Stomach (tissue), 4 donors: ENCODE measurements around the gene SIGLEC7.

Experiments used
- POLR2A ChIP-seq, 4 donors: fragments of 450-650 bp; IDR thresholded peaks; one replicate each; pipeline ENCODE4 v1.6.1; 2016; ENCODE audit warnings: antibody characterized with exemption in 4 of 4, control low read depth in 2 of 4, mild to moderate bottlenecking in 1 of 4, moderate library complexity in 1 of 4
- TF ChIP-seq, protein P1 (sequence below), 7 experiments: fragments of 450-650 bp in 4 of 7; fragments of 200-600 bp in 3 of 7; sonication (generic) in 3 of 7; IDR thresholded peaks; one replicate each; pipeline ENCODE4 v1.5.1; 2016 to 2019; ENCODE audit warnings: antibody characterized with exemption in 7 of 7, control low read depth in 2 of 7, mild to moderate bottlenecking in 1 of 7

DNA sequence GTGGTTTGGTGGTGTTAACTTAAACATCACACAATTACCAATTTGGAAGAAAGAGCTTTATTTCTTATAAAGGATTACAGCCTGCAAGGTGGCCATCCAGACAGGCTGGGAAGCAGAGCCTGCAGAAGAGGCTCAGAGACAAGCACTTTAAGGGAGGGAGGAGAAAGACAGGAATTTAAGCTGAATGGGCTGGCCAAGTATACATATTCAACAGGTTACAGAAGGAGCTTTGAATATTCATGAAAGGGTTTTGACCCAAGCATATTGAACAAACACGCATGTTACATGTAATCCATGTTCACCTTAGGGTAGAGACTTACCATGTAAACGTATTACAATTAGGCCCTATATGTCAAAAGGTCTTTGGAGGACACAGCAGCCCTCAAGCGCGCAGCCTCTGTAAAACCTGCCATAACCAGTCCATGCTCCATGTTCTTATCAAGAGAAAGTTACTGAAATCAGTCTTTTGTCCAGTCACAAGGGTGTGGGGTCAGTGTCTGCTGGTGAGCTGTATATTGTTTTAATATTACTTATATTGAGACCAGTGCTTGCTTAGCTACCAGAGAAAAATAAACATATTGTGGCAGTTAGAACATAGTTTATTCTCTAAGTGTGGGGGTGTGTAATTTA, 19.9 kb downstream of the SIGLEC7 start:
- no peak for TF ChIP-seq POLR2A (IDR thresholded peaks at IDR 0.05)
- TF ChIP-seq, protein P1, sequence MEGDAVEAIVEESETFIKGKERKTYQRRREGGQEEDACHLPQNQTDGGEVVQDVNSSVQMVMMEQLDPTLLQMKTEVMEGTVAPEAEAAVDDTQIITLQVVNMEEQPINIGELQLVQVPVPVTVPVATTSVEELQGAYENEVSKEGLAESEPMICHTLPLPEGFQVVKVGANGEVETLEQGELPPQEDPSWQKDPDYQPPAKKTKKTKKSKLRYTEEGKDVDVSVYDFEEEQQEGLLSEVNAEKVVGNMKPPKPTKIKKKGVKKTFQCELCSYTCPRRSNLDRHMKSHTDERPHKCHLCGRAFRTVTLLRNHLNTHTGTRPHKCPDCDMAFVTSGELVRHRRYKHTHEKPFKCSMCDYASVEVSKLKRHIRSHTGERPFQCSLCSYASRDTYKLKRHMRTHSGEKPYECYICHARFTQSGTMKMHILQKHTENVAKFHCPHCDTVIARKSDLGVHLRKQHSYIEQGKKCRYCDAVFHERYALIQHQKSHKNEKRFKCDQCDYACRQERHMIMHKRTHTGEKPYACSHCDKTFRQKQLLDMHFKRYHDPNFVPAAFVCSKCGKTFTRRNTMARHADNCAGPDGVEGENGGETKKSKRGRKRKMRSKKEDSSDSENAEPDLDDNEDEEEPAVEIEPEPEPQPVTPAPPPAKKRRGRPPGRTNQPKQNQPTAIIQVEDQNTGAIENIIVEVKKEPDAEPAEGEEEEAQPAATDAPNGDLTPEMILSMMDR (IDR thresholded peaks at IDR 0.05), result no peak
